Right lobe of liver (tissue), 4 donors: ENCODE results near the gene TNS3.

Experiments
- CTCF ChIP-seq, 4 donors: fragments of 200-600 bp in 3 of 4; fragments of 450-650 bp in 1 of 4; IDR thresholded peaks; one replicate each; pipeline versions ENCODE4 v1.5.1 to v1.8.0; 2016 to 2022; ENCODE audit warnings: antibody characterized with exemption in 4 of 4, mild to moderate bottlenecking in 2 of 4
- POLR2A ChIP-seq: fragments of 450-650 bp; IDR thresholded peaks from one replicate; pipeline ENCODE4 v1.6.1; 2017; ENCODE audit warnings: antibody characterized with exemption, mild to moderate bottlenecking
- donor health status: DM: no; HTN: no; CAD: no.
- donor health status: DM: no; HTN: no; CAD: no.
- donor health status: DM: no; HTN: yes; CAD: no.

GRCh38 chr7:47266131-47266706, 315.7 kb downstream of the TNS3 start:
- TF ChIP-seq CTCF (IDR thresholded peaks at IDR 0.05) (peak; percentile 93 to 97 (median 94)), POLR2A (no peak)
